ENCODE results near the gene GAGE13.
"Not testable (repeated sequence)": the region's sequence is repeated elsewhere in the genome, so short reads cannot be mapped to it uniquely, and the experiment has no call there.

The GAGE13 gene

DNA sequence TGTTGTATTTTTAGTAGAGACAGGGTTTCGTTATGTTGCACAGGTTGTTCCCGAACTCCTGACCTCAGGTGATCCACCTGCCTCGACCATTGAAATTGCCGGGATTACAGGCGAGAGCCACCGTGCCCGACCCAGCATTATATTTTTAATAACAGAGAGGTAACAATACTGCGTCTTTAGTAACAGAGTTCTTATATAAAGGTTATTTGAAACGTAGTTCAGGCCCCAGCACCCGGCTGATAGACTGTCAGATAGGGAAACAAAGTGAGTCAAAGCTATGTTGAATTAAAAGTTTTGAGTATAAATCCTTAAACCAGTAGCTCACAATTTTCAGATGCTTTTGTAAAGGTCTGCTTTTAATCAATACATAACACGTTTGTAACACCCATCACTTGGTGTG, 14.8 kb downstream of the GAGE13 start:
- not testable (repeated sequence) for DNase-seq (ENCODE audit: low read depth)

More for the DNA sequence above, 14.8 kb downstream of the GAGE13 start:
- not testable (repeated sequence) for H3K4me3 ChIP-seq (ENCODE audit: low read depth, low read length)
